ENCODE measurements around the gene IGF1R.

DNA sequence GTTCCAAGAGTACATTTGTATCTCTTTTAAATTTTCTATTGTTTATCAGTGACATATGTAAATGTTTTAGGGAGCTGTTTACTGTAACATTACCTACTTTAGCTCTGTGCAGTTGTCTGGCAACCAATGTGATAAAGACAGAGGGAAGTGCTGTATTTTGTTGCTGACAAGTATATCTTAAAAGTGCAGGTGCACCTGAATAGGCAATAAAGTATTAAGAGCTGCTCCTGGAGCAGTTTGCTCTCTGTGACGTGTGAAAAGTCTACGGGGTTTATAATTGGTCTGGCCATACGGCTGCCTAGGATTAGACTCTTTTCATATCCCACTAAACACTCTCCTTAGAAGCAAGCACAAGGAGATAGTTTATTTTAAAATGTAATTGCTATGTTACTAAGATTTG is 178.3 kb downstream of the IGF1R start:
- TF ChIP-seq CTCF (conservative IDR thresholded peaks at IDR 0.05; ENCODE audit: low read depth, low read length): no peak
- TF ChIP-seq EZH2 (IDR thresholded peaks at IDR 0.05; ENCODE audit: low read length, unreplicated experiment): no peak
